Uterus (tissue), 2 donors: ENCODE data around the gene DCAF6.

Source experiments
- POLR2A ChIP-seq, 2 donors: fragments of 450-650 bp; IDR thresholded peaks; one replicate each; pipeline ENCODE4 v1.6.1; 2016; ENCODE audit warnings: antibody characterized with exemption in 2 of 2, mild to moderate bottlenecking in 1 of 2, moderate library complexity in 1 of 2
- TF ChIP-seq, protein P1 (sequence below), 4 experiments: fragments of 200-600 bp in 2 of 4; fragments of 450-650 bp in 2 of 4; sonication (generic) in 2 of 4; IDR thresholded peaks; one replicate each; pipeline ENCODE4 v1.5.1; 2016 to 2019; ENCODE audit warnings: antibody characterized with exemption in 4 of 4, mild to moderate bottlenecking in 2 of 4, moderate library complexity in 1 of 4

DNA sequence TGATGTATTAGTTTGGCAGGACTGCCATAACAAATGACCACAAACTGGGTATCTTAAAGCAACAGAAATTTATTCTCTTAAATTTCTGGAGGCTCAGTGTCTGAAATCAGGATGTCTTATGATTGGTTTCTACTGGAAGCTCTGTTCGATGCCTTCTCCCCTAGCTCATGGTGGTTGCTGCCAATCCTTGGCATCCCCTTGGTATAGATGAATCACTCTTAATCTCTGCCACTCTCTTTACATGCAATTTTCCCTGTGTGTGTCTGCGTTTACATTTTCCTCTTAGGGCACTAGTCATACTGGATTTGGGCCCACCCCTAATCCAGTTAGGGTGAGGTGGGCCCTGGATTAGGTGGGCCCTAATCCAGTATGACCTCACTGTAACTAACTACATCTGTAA, 55.1 kb downstream of the DCAF6 start:
- TF ChIP-seq, protein P1, sequence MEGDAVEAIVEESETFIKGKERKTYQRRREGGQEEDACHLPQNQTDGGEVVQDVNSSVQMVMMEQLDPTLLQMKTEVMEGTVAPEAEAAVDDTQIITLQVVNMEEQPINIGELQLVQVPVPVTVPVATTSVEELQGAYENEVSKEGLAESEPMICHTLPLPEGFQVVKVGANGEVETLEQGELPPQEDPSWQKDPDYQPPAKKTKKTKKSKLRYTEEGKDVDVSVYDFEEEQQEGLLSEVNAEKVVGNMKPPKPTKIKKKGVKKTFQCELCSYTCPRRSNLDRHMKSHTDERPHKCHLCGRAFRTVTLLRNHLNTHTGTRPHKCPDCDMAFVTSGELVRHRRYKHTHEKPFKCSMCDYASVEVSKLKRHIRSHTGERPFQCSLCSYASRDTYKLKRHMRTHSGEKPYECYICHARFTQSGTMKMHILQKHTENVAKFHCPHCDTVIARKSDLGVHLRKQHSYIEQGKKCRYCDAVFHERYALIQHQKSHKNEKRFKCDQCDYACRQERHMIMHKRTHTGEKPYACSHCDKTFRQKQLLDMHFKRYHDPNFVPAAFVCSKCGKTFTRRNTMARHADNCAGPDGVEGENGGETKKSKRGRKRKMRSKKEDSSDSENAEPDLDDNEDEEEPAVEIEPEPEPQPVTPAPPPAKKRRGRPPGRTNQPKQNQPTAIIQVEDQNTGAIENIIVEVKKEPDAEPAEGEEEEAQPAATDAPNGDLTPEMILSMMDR (IDR thresholded peaks at IDR 0.05), result no peak
- TF ChIP-seq POLR2A (IDR thresholded peaks at IDR 0.05), result no peak
